Caco-2 (cell line): ENCODE results near the gene ADNP. TPM values are rescaled to one million over a fixed set of nuclear protein-coding genes. Genes with fewer than 3 reads are reported as not detected.

Experiments
- BruUV-seq: library from RNA; stranded (reverse); fragments of 400-500 nt; replicated peaks from 2 replicates; lab custom pipeline; 2021; lab: Mats Ljungman, UMichigan
- CTCF ChIA-PET: fragments of 300-600 bp; sonication (Branson Sonifier 250); formaldehyde crosslinking; loops from one replicate; lab custom pipeline; 2022; ENCODE audit warnings: antibody characterized with exemption; lab: Charles Lee
- POLR2A ChIA-PET: fragments of 300-600 bp; sonication (Branson Sonifier 250); formaldehyde crosslinking; loops from one replicate; lab custom pipeline; 2022; ENCODE audit warnings: antibody characterized with exemption; lab: Charles Lee
- DNase-seq, 2 experiments: peaks; one replicate each; pipeline versions ENCODE4 v3.0.0 to v3.0.0-alpha.2; 2020 to 2022
- H3K27me3 ChIP-seq: replicated peaks from 2 replicates; pipeline ENCODE4 v1.6.0; 2011; ENCODE audit warnings: low read length; ENCODE audit not compliant: control insufficient read depth, insufficient read depth
- H3K36me3 ChIP-seq: 2 replicates; pipeline ENCODE4 v1.5.1; 2011; ENCODE audit warnings: low read length; ENCODE audit not compliant: control insufficient read depth, insufficient read depth
- H3K4me1 ChIP-seq: fragments of 250-450 bp; sonication (Bioruptor Pico); 2 replicates; pipeline ENCODE4 v1.5.1; 2020; ENCODE audit warnings: mild to moderate bottlenecking
- H3K4me3 ChIP-seq: 2 replicates; pipeline ENCODE4 v1.5.1; 2011; ENCODE audit warnings: low read depth, mild to moderate bottlenecking, control low read depth, low read length
- H3K9me3 ChIP-seq: fragments of 250-450 bp; sonication (Bioruptor Pico); 2 replicates; pipeline ENCODE4 v1.5.1; 2020; ENCODE audit warnings: mild to moderate bottlenecking, moderate library complexity
- H3K27ac Mint-ChIP-seq: one replicate; pipeline ENCODE4 v1.8.0; 2022; ENCODE audit warnings: mixed read lengths; ENCODE audit not compliant: unreplicated experiment
- H3K27me3 Mint-ChIP-seq: one replicate; pipeline ENCODE4 v1.8.0; 2022; ENCODE audit warnings: mixed read lengths; ENCODE audit not compliant: insufficient read depth, unreplicated experiment
- H3K36me3 Mint-ChIP-seq: one replicate; pipeline ENCODE4 v1.8.0; 2022; ENCODE audit warnings: mild to moderate bottlenecking, mixed read lengths; ENCODE audit not compliant: insufficient read depth, unreplicated experiment
- H3K4me1 Mint-ChIP-seq: one replicate; pipeline ENCODE4 v1.8.0; 2022; ENCODE audit warnings: low read depth, mixed read lengths; ENCODE audit not compliant: unreplicated experiment
- H3K4me3 Mint-ChIP-seq: one replicate; pipeline ENCODE4 v1.8.0; 2022; ENCODE audit warnings: mild to moderate bottlenecking, moderate library complexity, mixed read lengths; ENCODE audit not compliant: unreplicated experiment
- H3K9me3 Mint-ChIP-seq: one replicate; pipeline ENCODE4 v1.8.0; 2022; ENCODE audit warnings: mixed read lengths; ENCODE audit not compliant: unreplicated experiment
- intact Hi-C: fragments of 100-400 bp; cut with micrococcal nuclease; formaldehyde crosslinking; loops from one replicate; pipeline ENCODE4 v1.10.0; 2022; ENCODE audit not compliant: unreplicated experiment
- total RNA-seq: library from RNA; stranded (reverse); gene quantifications from 2 replicates; pipeline ENCODE4 v1.2.3, GENCODE V29; 2022
- TF ChIP-seq, protein P1 (sequence below), 2 experiments: fragments of 200-600 bp in 1 of 2; IDR thresholded peaks; 1 replicate in 1 of 2; 2 replicates in 1 of 2; pipeline versions ENCODE4 v1.5.1 to v1.8.0; 2011 to 2022; ENCODE audit warnings: antibody characterized with exemption in 1 of 2, control low read depth in 1 of 2, inconsistent platforms in 1 of 2, low read depth in 1 of 2, low read length in 1 of 2, mild to moderate bottlenecking in 1 of 2, moderate library complexity in 1 of 2; ENCODE audit not compliant: insufficient read depth in 1 of 2, severe bottlenecking in 1 of 2, unreplicated experiment in 1 of 2

Gene ADNP
- total RNA-seq, 1 experiment from 2014 or later: 154 TPM

DNA sequence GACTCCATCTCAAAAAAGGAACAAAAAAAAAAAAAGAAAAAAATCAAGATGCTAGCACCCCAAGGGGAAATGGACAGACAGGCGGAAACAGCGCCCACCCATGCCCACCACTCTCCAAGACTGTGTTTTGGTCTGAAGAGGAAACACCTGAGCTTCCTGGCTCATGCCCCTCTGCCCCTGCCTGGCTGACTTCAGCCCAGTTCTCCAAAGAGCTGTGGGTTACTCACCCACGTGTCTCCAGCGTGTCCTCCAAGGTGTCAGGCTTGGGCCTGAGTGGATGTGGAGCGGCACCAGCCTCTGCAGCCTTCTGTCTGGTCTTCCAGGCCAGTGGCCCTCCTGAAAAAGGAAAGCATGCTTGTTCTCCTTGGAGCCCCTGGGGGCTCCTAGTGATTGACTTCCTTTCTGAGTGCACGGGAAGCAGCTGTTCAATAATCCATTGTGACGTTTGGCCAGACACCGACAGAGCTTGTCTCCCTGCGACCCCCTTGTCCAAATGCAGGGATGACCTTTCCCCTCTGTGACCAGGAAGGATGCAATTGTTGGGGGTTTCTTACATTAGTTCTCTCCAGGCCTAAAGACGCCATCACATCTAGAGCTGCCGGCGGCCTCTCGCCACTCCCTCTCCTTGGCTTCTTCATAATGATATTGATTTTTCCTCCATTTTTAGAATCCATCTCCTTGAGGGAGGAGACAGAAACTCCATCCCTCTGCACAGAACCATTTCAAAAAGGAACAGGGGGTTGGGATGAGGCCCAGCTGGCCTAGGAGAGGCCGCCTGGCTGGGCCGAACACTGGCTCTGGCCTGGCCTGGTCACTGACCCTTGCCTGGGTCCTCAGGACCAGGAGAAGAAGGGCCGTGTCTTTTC lies 58.4 kb downstream of the ADNP start:
- H3K4me3 ChIP-seq: no peak overlapping the region
- H3K36me3 ChIP-seq: no peaks in the 10 kb centered on the region
- peaks cover 11% of the 10 kb centered on the region for H3K4me1 Mint-ChIP-seq
- H3K9me3 Mint-ChIP-seq: no peaks in the 10 kb centered on the region
- intact Hi-C loops: no loop called here
- no peaks in the 10 kb centered on the region for H3K27me3 Mint-ChIP-seq
- POLR2A ChIA-PET: no interaction called here
- peaks cover 14% of the 10 kb centered on the region for H3K36me3 Mint-ChIP-seq
- H3K9me3 ChIP-seq: no peaks in the 10 kb centered on the region
- TF ChIP-seq, protein P1, sequence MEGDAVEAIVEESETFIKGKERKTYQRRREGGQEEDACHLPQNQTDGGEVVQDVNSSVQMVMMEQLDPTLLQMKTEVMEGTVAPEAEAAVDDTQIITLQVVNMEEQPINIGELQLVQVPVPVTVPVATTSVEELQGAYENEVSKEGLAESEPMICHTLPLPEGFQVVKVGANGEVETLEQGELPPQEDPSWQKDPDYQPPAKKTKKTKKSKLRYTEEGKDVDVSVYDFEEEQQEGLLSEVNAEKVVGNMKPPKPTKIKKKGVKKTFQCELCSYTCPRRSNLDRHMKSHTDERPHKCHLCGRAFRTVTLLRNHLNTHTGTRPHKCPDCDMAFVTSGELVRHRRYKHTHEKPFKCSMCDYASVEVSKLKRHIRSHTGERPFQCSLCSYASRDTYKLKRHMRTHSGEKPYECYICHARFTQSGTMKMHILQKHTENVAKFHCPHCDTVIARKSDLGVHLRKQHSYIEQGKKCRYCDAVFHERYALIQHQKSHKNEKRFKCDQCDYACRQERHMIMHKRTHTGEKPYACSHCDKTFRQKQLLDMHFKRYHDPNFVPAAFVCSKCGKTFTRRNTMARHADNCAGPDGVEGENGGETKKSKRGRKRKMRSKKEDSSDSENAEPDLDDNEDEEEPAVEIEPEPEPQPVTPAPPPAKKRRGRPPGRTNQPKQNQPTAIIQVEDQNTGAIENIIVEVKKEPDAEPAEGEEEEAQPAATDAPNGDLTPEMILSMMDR (IDR thresholded peaks at IDR 0.05; ENCODE audit: insufficient read depth in 1 of 2, low read depth in 1 of 2, low read length in 1 of 2, severe bottlenecking in 1 of 2, unreplicated experiment in 1 of 2): no peak
- H3K27ac Mint-ChIP-seq: no peak overlapping the region
- DNase-seq: no peak
- no peak overlapping the region for H3K4me3 Mint-ChIP-seq
- no peaks in the 10 kb centered on the region for H3K27me3 ChIP-seq
- CTCF ChIA-PET: interaction anchor here (0.6 kb wide), 1 partner anchor 58 kb away, joined by 3 read pairs; the partner anchor contains the start of gene ADNP
- BruUV-seq: no TSS peak
- peaks cover 11% of the 10 kb centered on the region for H3K4me1 ChIP-seq

- CTCF ChIA-PET: no interaction called here
- H3K4me3 Mint-ChIP-seq: peak overlapping the region; percentile 58
- Histone ChIP-seq H3K36me3 (no peaks in the 10 kb centered on the region), H3K4me1 (peaks cover 11% of the 10 kb centered on the region), H3K27me3 (no peaks in the 10 kb centered on the region), H3K9me3 (no peaks in the 10 kb centered on the region), H3K4me3 (no peak overlapping the region)
- H3K27me3 Mint-ChIP-seq: no peaks in the 10 kb centered on the region
- no TSS peak for BruUV-seq
- peaks cover 8% of the 10 kb centered on the region for H3K36me3 Mint-ChIP-seq
- DNase-seq: peak in 1 of 2 experiments; percentile 81
- peak overlapping the region; percentile 15 for H3K27ac Mint-ChIP-seq
- peaks cover 11% of the 10 kb centered on the region for H3K4me1 Mint-ChIP-seq
- intact Hi-C loops: no loop called here
- H3K9me3 Mint-ChIP-seq: no peaks in the 10 kb centered on the region
- TF ChIP-seq, protein P1 (IDR thresholded peaks at IDR 0.05; ENCODE audit: insufficient read depth in 1 of 2, low read depth in 1 of 2, low read length in 1 of 2, severe bottlenecking in 1 of 2, unreplicated experiment in 1 of 2): no peak
- POLR2A ChIA-PET: no interaction called here
Measured at GRCh38 chr20:50870561-50871161, 60.6 kb downstream of the ADNP start.
